HepG2 (cell line): ENCODE data around the gene ZC3H18. TPM values are rescaled to one million over a fixed set of nuclear protein-coding genes. Genes with fewer than 3 reads are reported as not detected.

Experiments
- ATAC-seq: fragments of 200-7000 bp; cut with Tn5 transposase; 3 replicates; pipeline ENCODE4 v1.9.1; 2020; ENCODE audit warnings: mild to moderate bottlenecking, moderate library complexity
- BruUV-seq: library from RNA; stranded (reverse); fragments of 400-500 nt; replicated peaks from 2 replicates; lab custom pipeline; 2021; lab: Mats Ljungman, UMichigan
- CTCF ChIA-PET: fragments of 300-600 bp; formaldehyde crosslinking; extraction: SDS; loops from one replicate; lab custom pipeline; 2021; ENCODE audit warnings: low total read pairs, inconsistent platforms, low intra/inter-chr PET ratio; lab: Yijun Ruan, JAX
- POLR2A ChIA-PET: fragments of 350-600 bp; sonication (Branson Sonifier 250); formaldehyde crosslinking; loops from one replicate; lab custom pipeline; 2020; ENCODE audit warnings: antibody characterized with exemption, inconsistent platforms; lab: Yijun Ruan, JAX
- DNase-seq: peaks from one replicate; pipeline ENCODE4 v3.0.0-alpha.2; 2015; ENCODE audit warnings: low spot score
- FAIRE-seq: peaks from 3 replicates; lab custom pipeline; 2011; peaks lifted over from hg19 to GRCh38; lab: Jason Lieb, UNC
- H2AFZ ChIP-seq: one replicate; pipeline ENCODE4 v1.6.1; 2011; ENCODE audit warnings: low read length, inconsistent platforms
- H3K27ac ChIP-seq: fragments of 300-600 bp; 3 replicates; pipeline ENCODE4 v1.8.0; 2011; ENCODE audit warnings: mixed run types, mild to moderate bottlenecking, mixed read lengths, low read length, inconsistent platforms; ENCODE audit not compliant: insufficient read depth; ENCODE audit errors: extremely low read length
- H3K27me3 ChIP-seq, 2 experiments: fragments of 200-600 bp in 1 of 2; 2 replicates in 1 of 2; 3 replicates in 1 of 2; pipeline versions ENCODE4 v1.6.0 to v1.8.0; 2011; ENCODE audit warnings: low read length in 2 of 2, mild to moderate bottlenecking in 2 of 2, moderate library complexity in 2 of 2, inconsistent platforms in 1 of 2; ENCODE audit not compliant: insufficient read depth in 2 of 2, control insufficient read depth in 1 of 2
- H3K36me3 ChIP-seq, 2 experiments: fragments of 200-600 bp in 1 of 2; replicated peaks in 1 of 2; 2 replicates in 1 of 2; 3 replicates in 1 of 2; pipeline versions ENCODE4 v1.5.1 to v1.8.0; 2011; ENCODE audit warnings: low read length in 2 of 2, inconsistent platforms in 1 of 2; ENCODE audit not compliant: insufficient read depth in 2 of 2, control insufficient read depth in 1 of 2
- H3K4me1 ChIP-seq: 2 replicates; pipeline ENCODE4 v1.5.1; 2012; ENCODE audit warnings: low read length, inconsistent platforms; ENCODE audit not compliant: insufficient read depth
- H3K4me2 ChIP-seq: 2 replicates; pipeline ENCODE4 v1.6.0; 2011; ENCODE audit warnings: low read depth, low read length, inconsistent platforms
- H3K4me3 ChIP-seq, 3 experiments: fragments of 200-600 bp in 1 of 3; sonication (generic), shearing (Covaris generic) in 1 of 3; replicated peaks in 1 of 3; 2 replicates each; pipeline ENCODE4 v1.5.1; 2011 to 2016; ENCODE audit warnings: low read length in 3 of 3, inconsistent platforms in 2 of 3, low read depth in 2 of 3, mild to moderate bottlenecking in 2 of 3, control low read depth in 1 of 3, mixed read lengths in 1 of 3; ENCODE audit not compliant: insufficient read depth in 1 of 3
- H3K79me2 ChIP-seq: one replicate; pipeline ENCODE4 v1.6.1; 2011; ENCODE audit warnings: low read length, inconsistent platforms; ENCODE audit not compliant: insufficient read depth
- H3K9ac ChIP-seq: 2 replicates; pipeline ENCODE4 v1.6.0; 2011; ENCODE audit warnings: mild to moderate bottlenecking, low read depth, low read length, inconsistent platforms; ENCODE audit not compliant: insufficient read depth
- H3K9me3 ChIP-seq: 2 replicates; pipeline ENCODE4 v1.5.1; 2012; ENCODE audit warnings: mild to moderate bottlenecking, low read length
- H4K20me1 ChIP-seq: 2 replicates; pipeline ENCODE4 v1.6.0; 2011; ENCODE audit warnings: inconsistent platforms, mild to moderate bottlenecking, low read length, moderate library complexity; ENCODE audit not compliant: insufficient read depth
- AGO2 ChIP-seq: fragments of 200-400 bp; formaldehyde crosslinking; optimal IDR thresholded peaks from 2 replicates; pipeline ENCODE3; 2017; ENCODE audit warnings: mild to moderate bottlenecking, low read depth, low read length, moderate library complexity
- AHR ChIP-seq: IDR thresholded peaks from 2 replicates; pipeline ENCODE4 v1.6.1; 2018; ENCODE audit warnings: missing genetic modification reagents, missing compliant biosample characterization
- FOXA1 ChIP-seq, 2 experiments: fragments of 450-650 bp in 1 of 2; sonication (generic) in 1 of 2; formaldehyde crosslinking in 1 of 2; IDR thresholded peaks; 2 replicates each; pipeline versions ENCODE4 v1.4.0 to v1.6.1; 2016 to 2020; ENCODE audit warnings: missing genetic modification reagents in 1 of 2
- KDM5B ChIP-seq: sonication (generic); formaldehyde crosslinking; IDR thresholded peaks from 2 replicates; pipeline ENCODE4 v1.4.0; 2020; ENCODE audit warnings: missing genetic modification reagents, mild to moderate bottlenecking, borderline replicate concordance
- MTA1 ChIP-seq: sonication (generic); formaldehyde crosslinking; IDR thresholded peaks from 2 replicates; pipeline ENCODE4 v1.4.0; 2020; ENCODE audit warnings: missing genetic modification reagents, mild to moderate bottlenecking, borderline replicate concordance
- RBM22 ChIP-seq: fragments of 200-400 bp; formaldehyde crosslinking; optimal IDR thresholded peaks from 2 replicates; pipeline ENCODE3; 2017; ENCODE audit warnings: mild to moderate bottlenecking, low read length, moderate library complexity
- TFAP4 ChIP-seq: sonication (generic); IDR thresholded peaks from 2 replicates; pipeline ENCODE4 v1.6.1; 2016; ENCODE audit warnings: low read depth, borderline replicate concordance
- ZNF713 ChIP-seq: sonication (generic); formaldehyde crosslinking; IDR thresholded peaks from 2 replicates; pipeline ENCODE4 v1.4.0; 2020; ENCODE audit warnings: mild to moderate bottlenecking, missing genetic modification reagents
- ZSCAN25 ChIP-seq: sonication (generic); formaldehyde crosslinking; IDR thresholded peaks from 2 replicates; pipeline ENCODE4 v1.8.0; 2022; ENCODE audit warnings: mild to moderate bottlenecking, missing genetic modification reagents
- WGBS: methylation state at CpG from one replicate; pipeline ENCODE4 v1.1.6; 2017; ENCODE audit warnings: low lambda C conversion rate; 5-methylcytosine and 5-hydroxymethylcytosine counted together
- in situ Hi-C: cut with HindIII; loops from 2 replicates; pipeline ENCODE4 v1.10.0; 2017; ENCODE audit warnings: low pct_unique_long_range_greater_than_20kb; ENCODE audit not compliant: extremely low pct_ligation_motif_present
- intact Hi-C: fragments of 100-400 bp; cut with micrococcal nuclease; formaldehyde crosslinking; loops from one replicate; pipeline ENCODE4 v1.10.0; 2022; ENCODE audit not compliant: unreplicated experiment
- polyA plus RNA-seq, 8 experiments: library from polyadenylated mRNA; depleted of rRNA in 3 of 8; stranded (reverse) in 7 of 8; unstranded in 1 of 8; fragments of >200 nt; fragmentation: Illumina TruSeq in 4 of 8; extraction: Trizol in 4 of 8; gene quantifications; 2 replicates each; pipeline versions ENCODE4 v1.2.1 to v1.2.3, GENCODE V29; 2011 to 2016; ENCODE audit warnings: low read depth in 4 of 8, missing spikeins in 1 of 8, mixed read lengths in 1 of 8; ENCODE audit not compliant: insufficient read depth in 1 of 8
- total RNA-seq, 5 experiments: library from RNA; depleted of rRNA; stranded (reverse); fragments of >200 nt; fragmentation: Illumina TruSeq; extraction: Trizol; gene quantifications; 2 replicates each; pipeline ENCODE4 v1.2.3, GENCODE V29; 2016; ENCODE audit warnings: low read depth in 1 of 5

The ZC3H18 gene
- total and polyA plus RNA-seq, 2 of the 13 experiments (the other 11 are each of a cell fraction or from before 2014, with no cell fraction given): 11.2 to 27.4 TPM

DNA sequence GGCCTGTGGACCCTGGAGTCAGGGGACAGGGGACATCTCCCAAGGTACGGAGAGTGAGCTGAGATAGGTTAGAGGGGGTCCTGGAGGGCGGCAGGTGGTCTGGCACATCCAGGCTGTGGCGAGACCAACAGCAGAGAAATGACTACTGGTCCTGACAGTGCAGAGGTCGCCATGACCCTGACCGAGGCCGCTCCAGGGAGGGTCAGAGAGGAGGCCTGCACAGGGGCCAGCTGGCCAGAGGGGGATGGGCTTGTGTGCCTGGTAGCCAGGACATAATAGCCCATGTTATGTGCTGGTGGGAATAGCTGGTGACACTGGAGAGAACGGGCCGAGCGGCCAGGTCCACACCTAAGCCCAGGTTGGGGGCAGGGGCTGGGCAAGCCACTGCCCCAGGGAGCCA is 40.6 kb upstream of the ZC3H18 start (continued):
- TF ChIP-seq TFAP4: peak; percentile 49; the same call in 1 of the 2 replicates
- TF ChIP-seq KDM5B (CRISPR knock-in tag): 0 out of 2 replicates have a peak, but pooled peaks have one; percentile 39
- 0 out of 2 replicates have a peak, but pooled peaks have one; percentile 30 for TF ChIP-seq MTA1
- no peak for TF ChIP-seq FOXA1 (IDR thresholded peaks at IDR 0.05)
- no peak for TF ChIP-seq FOXA1 (CRISPR knock-in tag; IDR thresholded peaks at IDR 0.05)

DNA sequence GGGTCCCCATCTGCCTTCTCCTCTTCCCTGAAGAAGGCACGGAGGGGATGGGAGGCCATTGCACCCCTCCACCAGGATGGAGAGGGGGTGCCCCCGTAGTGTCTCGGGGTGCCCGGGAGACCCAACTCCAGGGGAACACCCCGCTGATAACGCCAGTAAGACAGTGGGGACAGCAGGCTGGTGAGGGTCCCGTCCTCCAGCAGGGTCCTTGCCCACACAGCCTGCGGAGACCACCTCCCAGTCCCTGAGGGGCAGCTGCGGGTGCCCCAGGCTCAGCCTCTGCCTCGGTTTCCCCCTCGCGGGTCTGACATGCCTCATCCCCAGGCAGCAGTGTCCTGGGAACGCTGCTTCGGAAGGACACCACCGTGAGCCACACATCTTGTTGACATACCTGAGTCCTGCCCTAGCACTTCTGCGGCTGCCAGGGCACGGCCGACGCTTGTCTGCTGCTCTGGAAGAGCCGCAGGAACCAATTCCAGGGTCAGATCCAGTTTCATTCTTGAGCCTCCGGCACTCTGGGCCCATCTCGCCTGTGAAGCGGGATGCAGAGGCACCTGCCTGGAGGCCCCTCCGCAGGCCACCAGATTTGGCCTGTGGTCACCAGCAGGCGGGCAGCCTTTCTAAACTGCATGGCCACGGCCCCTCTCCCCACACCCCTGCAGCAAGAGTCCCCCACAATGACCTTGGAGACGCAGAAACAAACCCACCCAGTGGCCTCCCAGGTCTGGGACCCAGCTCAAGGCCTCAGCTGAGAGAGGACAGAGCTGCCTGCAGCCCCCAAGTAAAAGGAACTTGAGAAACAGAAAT is 39.9 kb upstream of the ZC3H18 start:
- ChIA-PET POLR2A (no interaction called here), CTCF (interaction anchor here (0.9 kb wide), 1 partner anchor 88 kb away, joined by 3 read pairs; no protein-coding TSS in a partner anchor)
- intact Hi-C loops: no loop called here
- Histone ChIP-seq H3K27ac (no peak overlapping the region), H3K36me3 (peaks cover 26 to 31% of the 10 kb centered on the region in 2 experiments; a peak in 4 of 5 replicates), H3K9me3 (no peaks in the 10 kb centered on the region), H3K4me1 (peaks cover 22% of the 10 kb centered on the region)
- DNase-seq: no peak
- peak; percentile 14 for TF ChIP-seq RBM22
- no peak for TF ChIP-seq AHR
- TF ChIP-seq AGO2: peak; percentile 83
- no peak for TF ChIP-seq ZNF713 (CRISPR knock-in tag)
- peak; percentile 57; the same call in 1 of the 2 replicates for TF ChIP-seq ZSCAN25
- TF ChIP-seq, all 625 proteins: peak for 3
- in situ Hi-C loops: no loop called here
- FAIRE-seq: no peak
- Histone ChIP-seq H3K27me3 (no peaks in the 10 kb centered on the region), H4K20me1 (no peaks in the 10 kb centered on the region; the same call in 1 of the 2 replicates), H3K79me2 (no peaks in the 10 kb centered on the region), H2AFZ (no peak overlapping the region), H3K4me3 (no peak overlapping the region), H3K4me2 (no peak overlapping the region), H3K9ac (no peak overlapping the region)
- WGBS: 93% methylated on average over 21 of the region's 27 CpGs
- no TSS peak for BruUV-seq
- no peak for ATAC-seq
